Right ventricle myocardium superior (tissue), 1 donor: Measurements from ENCODE around the gene TRAF3. TPM values are rescaled to one million over a fixed set of nuclear protein-coding genes. Genes with fewer than 3 reads are reported as not detected.
A peak's percentile ranks its signal among the peaks of the same experiment; 100 is the strongest.

ENCODE experiments used
- ATAC-seq: fragments of 200-7000 bp; cut with Tn5 transposase; one replicate; pipeline ENCODE4 v1.9.1; 2020; ENCODE audit warnings: mild to moderate bottlenecking; ENCODE audit not compliant: poor library complexity
- DNase-seq: peaks from one replicate; pipeline ENCODE4 v3.0.0-alpha.2; 2020
- intact Hi-C: fragments of 100-400 bp; cut with DNase I; formaldehyde crosslinking; loops from one replicate; pipeline ENCODE4 v1.11.2; 2022
- total RNA-seq: library from RNA; stranded (reverse); fragmentation: NEBNext Ultra II Directional; extraction: Animal tissue kit (Norgen Biotek cat#: 25700); gene quantifications from one replicate; pipeline ENCODE4 v1.2.1, GENCODE V29; 2021
- donor health status: DM: no; HTN: yes; CAD: no; lungs with severe emphysema.

The TRAF3 gene
- total RNA-seq, 1 donor from 2014 or later: 9.8 TPM

DNA sequence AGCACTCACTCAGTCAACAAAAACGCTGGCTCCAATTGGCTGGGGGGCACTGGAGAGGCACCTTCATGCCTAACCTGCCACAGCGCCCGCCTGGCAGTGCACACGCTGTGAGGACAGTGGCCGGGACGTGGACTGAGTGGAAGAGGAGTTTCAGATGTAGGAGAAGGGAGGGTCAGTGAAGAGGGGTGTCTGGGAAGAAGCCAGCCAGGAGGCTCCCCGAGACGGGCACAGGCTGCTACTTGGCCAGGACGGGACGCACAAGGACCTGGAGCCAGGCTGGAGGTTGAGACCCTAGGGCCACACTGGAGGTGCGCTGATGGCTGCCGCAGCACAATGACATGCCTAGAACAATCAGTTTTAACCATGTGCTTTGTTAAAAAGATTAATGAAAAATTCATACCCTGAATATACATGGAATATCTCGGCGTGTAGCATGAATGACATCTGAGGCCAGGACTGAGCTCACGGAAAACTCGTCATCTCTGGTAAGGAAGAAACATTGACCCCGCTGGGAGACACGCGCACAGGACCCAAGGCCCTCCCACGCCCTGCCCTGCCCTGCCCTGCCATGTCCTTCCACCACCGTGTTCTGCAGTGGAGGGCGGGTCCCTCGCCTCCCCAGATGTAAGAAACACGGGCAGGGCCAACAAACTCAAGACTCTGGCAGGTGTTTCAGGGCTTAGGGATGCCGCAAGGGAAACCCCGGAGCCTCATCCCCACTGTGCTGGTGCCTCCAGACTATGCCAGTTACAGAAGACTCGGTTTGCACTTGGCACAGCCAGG, 170.3 kb downstream of the TRAF3 start:
- ATAC-seq (no peak), DNase-seq (peak; percentile 30)
- intact Hi-C loops: no loop called here

- ATAC-seq (no peak), DNase-seq (peak; percentile 33)
- intact Hi-C loops: no loop called here
Observed at GRCh38 chr14:102948698-102949061, 171.4 kb downstream of the TRAF3 start.

GRCh38 chr14:102949062-102949800, 172.0 kb downstream of the TRAF3 start:
- ATAC-seq: peak; percentile 22
- intact Hi-C loops: no loop called here

DNA sequence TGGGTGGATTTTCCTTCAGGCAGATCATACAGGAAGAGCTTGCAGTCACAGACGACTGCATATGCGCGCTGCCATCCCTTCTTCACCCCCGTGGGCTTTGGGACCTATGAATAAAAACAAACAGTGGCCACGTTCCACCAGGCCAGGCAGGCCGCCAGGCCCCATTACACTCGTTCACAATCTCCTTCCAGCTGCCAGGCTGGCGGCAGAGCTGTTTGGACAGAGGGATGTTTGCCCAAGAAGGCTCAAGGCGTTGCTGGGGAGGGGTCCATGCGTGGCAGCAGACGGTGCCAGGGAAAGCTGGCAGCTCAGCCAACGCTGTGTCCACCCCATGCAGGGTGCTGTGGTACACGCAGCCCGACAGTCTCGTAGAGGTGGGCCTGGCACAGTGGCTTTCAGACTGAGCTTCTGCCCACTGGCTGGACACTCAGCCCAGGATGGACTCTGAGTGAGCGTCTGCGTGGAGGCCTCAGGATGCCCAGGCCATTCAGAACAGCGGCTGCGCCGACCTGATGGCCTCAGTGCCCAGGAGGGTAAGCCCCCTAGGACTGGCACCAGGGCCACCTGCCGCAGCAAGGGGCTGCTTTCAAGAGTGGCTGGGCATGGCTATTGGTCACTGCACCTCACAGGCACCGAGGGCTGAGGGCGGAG, 172.7 kb downstream of the TRAF3 start:
- DNase-seq: peak; percentile 80
- ATAC-seq: peak; percentile 84
- intact Hi-C loops: no loop called here

More at GRCh38 chr14:102949062-102949800, 172.0 kb downstream of the TRAF3 start:
- DNase-seq: peak; percentile 55

GRCh38 chr14:102951034-102951433, 173.8 kb downstream of the TRAF3 start:
- no peak for DNase-seq
- no peak for ATAC-seq
- intact Hi-C loops: no loop called here

DNA sequence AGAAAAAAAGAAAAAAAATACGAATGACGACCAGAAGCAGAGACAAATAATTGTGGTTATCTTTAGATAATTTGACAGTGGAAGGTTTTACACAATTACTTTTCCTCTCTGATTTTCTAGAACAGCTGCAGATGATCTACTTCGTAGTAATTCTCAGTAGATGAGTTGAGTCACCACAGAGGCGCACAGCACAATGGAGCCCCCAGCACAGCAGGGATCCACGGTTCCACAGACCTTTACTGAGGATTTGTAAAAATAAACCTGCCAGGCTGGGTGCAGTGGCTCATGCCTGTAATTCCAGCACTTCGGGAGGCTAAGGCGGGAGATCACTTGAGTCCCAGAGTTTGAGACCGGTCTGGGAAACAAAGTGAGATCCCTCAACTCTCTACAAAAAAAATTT, 174.6 kb downstream of the TRAF3 start:
- no peak for DNase-seq
- ATAC-seq: no peak
- intact Hi-C loops: no loop called here

DNA sequence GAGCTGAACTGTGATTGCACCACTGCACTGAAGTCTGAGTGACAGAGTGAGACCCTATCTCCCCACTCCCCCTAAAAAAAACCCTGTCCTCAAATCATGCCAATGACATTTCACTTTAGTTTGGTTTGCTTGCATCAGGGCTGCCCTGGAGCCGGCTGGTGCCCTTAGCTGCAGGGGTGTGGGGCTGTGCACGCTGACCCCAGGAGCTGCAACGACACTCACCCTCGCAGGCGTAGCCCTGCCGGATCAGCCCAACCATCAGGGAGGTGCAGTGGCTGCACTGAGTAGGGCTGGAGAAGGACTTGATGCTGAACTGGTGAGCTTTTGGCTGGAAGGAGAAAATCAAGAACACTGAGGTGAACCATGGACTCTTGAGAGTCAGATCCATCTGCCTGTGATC, 175.0 kb downstream of the TRAF3 start:
- intact Hi-C loops: no loop called here
- no peak for DNase-seq
- ATAC-seq: no peak

DNA sequence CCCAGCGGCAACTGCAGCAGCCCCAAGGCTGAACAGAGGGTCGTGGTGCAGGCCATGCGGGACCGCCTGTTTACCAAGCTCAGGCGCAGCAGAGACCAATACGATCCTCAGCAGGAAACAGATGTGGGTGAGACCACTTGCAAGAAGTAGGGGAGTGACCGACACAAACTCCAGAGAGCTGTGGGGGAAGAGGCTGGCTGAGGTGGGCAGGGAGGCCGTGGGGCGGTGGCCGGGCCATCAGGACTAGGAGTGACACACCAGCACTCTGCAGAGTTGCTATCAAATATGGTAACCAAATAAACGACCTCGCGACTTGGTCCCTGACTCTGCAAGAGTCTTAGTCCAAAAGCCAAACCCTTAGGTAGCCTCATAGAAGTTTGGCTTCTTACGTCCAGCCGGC, 175.9 kb downstream of the TRAF3 start:
- ATAC-seq: no peak
- intact Hi-C loops: no loop called here

DNA sequence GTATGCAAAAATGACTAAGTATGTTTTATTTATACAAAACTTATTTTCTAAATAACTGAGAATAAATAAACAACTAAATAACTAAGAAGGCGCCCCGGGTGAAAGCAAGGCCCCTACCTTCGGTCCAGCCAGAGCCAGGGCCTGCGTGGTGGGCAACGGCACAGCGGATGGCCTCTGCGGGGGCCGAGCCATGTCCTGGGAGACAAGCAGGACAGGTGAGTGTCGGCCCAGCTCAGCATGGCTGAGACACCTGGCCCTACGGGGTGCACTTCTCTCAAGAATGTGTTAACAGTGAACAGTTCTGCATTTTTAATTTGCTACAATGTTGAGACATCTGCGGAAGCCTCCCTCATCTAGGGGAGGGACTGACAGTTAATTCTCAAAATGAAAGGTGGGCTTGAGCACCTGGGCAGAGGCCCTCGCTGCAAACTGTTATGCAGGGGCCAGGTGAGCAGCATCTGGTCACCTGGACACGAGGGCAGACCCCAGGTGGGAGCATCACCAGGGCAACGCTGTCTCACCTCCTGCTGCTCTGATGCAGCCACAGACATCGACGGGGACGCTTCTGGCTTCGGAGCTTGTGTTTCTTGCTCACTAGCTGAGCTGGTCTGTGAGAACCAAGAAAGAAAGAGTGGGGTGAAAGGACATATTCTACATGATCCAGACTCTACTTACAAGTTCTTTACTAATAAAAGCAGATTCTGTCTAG, 177.0 kb downstream of the TRAF3 start:
- ATAC-seq: no peak
- intact Hi-C loops: no loop called here

More for the DNA sequence above, 175.9 kb downstream of the TRAF3 start:
- DNase-seq: no peak

DNA sequence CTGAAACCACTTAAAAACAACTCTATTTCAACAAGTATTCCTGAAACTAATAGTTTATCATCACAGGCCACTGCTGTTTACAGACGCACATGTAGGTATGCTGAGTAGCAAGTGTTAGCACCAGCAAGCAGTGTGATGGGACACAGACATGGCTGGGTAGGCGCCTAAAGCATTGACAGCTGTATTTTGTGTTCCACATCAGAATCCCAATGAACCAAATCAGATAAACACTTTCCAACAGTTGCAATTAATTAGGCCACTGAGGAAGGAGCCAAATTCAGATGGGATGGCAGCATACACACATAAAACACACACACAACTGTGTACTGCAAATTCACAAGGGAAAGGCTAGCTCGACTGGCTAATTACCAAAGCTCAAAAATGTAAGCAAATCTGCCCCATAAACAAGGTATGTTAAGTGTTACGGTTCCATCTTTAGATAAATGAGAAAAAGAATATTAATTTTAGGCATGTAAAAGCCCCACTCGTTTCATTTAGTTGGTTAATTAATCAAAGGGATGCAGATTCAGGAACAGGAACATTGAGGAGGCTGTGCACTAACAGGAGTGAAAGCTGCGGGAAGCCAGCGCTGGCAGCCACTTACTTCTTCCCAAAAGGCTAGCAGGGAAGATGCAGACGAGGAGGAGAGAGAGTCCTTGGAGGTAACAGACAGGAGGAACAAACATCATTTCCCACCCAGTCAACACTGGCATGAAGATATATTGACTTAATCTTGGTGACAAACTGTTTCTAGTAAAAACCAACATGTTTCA, 178.6 kb downstream of the TRAF3 start:
- intact Hi-C loops: no loop called here
- peak; percentile 55 for ATAC-seq
- DNase-seq: no peak

More for the DNA sequence above, 177.0 kb downstream of the TRAF3 start:
- DNase-seq: no peak

DNA sequence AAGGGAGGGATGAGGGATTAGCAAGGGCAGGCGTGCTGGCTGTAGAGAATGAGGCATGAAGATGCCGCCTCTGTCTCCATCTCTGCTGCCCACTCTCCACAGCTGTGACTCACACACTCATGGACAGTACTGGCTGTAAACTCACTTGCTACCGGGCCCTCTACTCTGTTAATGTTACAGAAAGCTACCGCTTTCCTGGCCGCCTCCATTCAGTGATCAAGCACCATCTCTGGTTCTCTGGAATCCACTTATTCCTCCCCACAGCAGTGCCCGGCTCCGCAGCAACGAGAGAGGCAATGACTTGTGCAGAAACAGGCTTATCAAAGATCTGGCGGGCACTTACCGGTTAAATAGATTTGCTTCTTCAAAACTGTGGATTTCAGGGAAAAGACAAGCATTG, 180.0 kb downstream of the TRAF3 start:
- DNase-seq (no peak), ATAC-seq (no peak)
- intact Hi-C loops: no loop called here

- DNase-seq (no peak), ATAC-seq (no peak)
- intact Hi-C loops: no loop called here
Observed at GRCh38 chr14:102958461-102958860, 181.2 kb downstream of the TRAF3 start.

Other genes starting within 250 kb of the TRAF3 start
- gene RCOR1, start 184.8 kb upstream of the TRAF3 start, total RNA-seq: 10.8 TPM
- gene AMN, start 145.2 kb downstream of the TRAF3 start, total RNA-seq: not detected